ENCODE data around the gene CCDC83.
A peak's percentile ranks its signal among the peaks of the same experiment; 100 is the strongest.

The CCDC83 gene

GRCh38 chr11:85855341-85855656 lies at the start of gene CCDC83:
Gene CCDC83 (plus strand): TSS chr11:85855383. CDS start chr11:85865124, 9,741 bp downstream.
- DNase-seq: no peak

- no peak for DNase-seq
These were observed 49.8 kb upstream of the CCDC83 start for GRCh38 chr11:85805387-85805786.

GRCh38 chr11:85806016-85806415 lies 49.2 kb upstream of the CCDC83 start:
- no peak for DNase-seq

- no peak for DNase-seq
These were observed 48.3 kb upstream of the CCDC83 start for GRCh38 chr11:85806876-85807275.

- DNase-seq: no peak
These were observed 46.0 kb upstream of the CCDC83 start for GRCh38 chr11:85809191-85809590.

- DNase-seq: no peak
These were observed 45.3 kb upstream of the CCDC83 start for GRCh38 chr11:85809863-85810262.

- DNase-seq: no peak
These were observed 44.7 kb upstream of the CCDC83 start for GRCh38 chr11:85810521-85810870.

GRCh38 chr11:85810871-85811611 lies 44.1 kb upstream of the CCDC83 start, which contains the start of gene SYTL2:
Gene SYTL2 (minus strand): TSS chr11:85811141. CDS start chr11:85757725, 53,416 bp downstream.
- peak; percentile 39 for DNase-seq

- no peak for DNase-seq
These were observed 43.6 kb upstream of the CCDC83 start for GRCh38 chr11:85811624-85812023.

- no peak for DNase-seq
These were observed 41.5 kb upstream of the CCDC83 start for GRCh38 chr11:85813721-85814120.

GRCh38 chr11:85815186-85815931 lies 39.8 kb upstream of the CCDC83 start:
- no peak for DNase-seq

GRCh38 chr11:85819441-85819840 lies 35.7 kb upstream of the CCDC83 start:
- DNase-seq: no peak

- DNase-seq: no peak
These were observed 33.5 kb upstream of the CCDC83 start for GRCh38 chr11:85821636-85822035.

GRCh38 chr11:85822814-85823213 lies 32.4 kb upstream of the CCDC83 start:
- no peak for DNase-seq

- no peak for DNase-seq
These were observed 31.4 kb upstream of the CCDC83 start for GRCh38 chr11:85823816-85824215.

- no peak for DNase-seq
These were observed 29.6 kb upstream of the CCDC83 start for GRCh38 chr11:85825616-85826015.

GRCh38 chr11:85826116-85826855 lies 28.9 kb upstream of the CCDC83 start:
- DNase-seq: no peak

GRCh38 chr11:85827748-85828639 lies 27.2 kb upstream of the CCDC83 start:
- no peak for DNase-seq

GRCh38 chr11:85828640-85828978 lies 26.6 kb upstream of the CCDC83 start:
- DNase-seq: no peak

- DNase-seq: no peak
These were observed 26.0 kb upstream of the CCDC83 start for GRCh38 chr11:85829172-85829571.

GRCh38 chr11:85831050-85831449 lies 24.1 kb upstream of the CCDC83 start:
- no peak for DNase-seq

- no peak for DNase-seq
These were observed 19.9 kb upstream of the CCDC83 start for GRCh38 chr11:85835263-85835662.

GRCh38 chr11:85835729-85836128 lies 19.5 kb upstream of the CCDC83 start:
- DNase-seq: no peak

All from cortex of kidney (tissue), 1 donor.